NCI-H1436 (cell line): ENCODE measurements around the gene SCAF4.

ENCODE experiments used
- DNase-seq: peaks from one replicate; lab custom pipeline; 2025; lab: John Stamatoyannopoulos, UW

SCAF4 gene

DNA sequence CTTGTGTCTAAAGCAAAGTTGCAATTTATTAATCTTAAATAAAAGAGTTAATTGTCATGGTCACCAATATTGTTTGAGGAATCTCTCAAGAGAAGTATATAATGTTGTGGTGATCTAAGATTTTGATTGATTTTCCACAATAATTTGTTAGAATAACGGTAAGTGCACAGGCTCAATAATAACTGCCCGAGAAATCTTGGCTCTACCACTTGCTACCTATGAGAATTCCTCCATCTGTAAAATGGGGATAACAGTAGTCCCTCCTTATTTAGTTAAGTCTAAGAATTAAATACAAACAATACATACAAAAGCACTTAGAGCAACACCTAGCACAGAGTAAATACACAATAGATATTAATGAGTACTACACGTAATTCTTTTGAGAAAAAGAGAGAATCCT, 18.8 kb downstream of the SCAF4 start:
- no peak for DNase-seq

DNA sequence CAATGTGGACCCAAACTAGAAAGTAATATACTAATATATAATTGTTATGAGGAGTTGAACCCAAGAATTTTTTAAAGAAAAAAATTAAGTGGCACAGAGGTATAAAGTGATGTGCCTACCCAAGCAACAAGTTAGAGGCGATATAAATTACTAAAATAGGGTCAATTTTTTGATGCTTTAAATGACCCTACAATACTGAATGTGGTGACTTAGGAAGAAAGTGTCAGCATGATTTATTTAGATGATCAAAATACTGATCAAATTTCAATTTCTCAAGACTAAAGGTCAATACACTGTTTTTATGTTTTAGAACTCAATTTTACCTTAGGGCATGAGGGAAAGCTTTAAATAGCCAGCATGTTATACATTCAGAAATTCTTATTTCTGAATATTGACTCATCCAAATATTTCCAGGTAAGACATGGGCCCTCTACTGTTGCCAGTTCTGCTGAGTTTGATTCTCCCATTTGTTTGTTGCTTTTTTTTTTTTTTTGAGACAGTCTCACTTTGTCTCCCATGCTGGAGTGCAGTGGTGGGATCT, 20.1 kb downstream of the SCAF4 start:
- DNase-seq, result no peak

DNA sequence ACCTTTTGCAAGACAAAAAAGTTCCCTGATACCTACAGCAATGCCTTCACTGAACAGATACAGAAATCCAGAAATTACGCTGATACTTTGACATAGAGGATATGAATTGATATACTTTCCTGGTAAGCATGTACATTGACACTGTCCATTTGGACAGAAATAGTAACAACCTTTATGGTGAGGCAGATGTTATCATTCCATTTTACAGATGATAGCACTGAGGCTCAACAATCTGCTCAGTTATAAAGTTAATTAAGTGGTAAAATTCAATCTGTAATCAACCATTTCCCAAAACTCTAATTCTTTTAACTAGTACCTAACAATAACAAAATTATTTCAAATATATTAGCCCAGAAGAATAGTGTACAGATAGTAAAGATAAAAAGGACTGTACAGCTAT, 20.6 kb downstream of the SCAF4 start:
- no peak for DNase-seq

DNA sequence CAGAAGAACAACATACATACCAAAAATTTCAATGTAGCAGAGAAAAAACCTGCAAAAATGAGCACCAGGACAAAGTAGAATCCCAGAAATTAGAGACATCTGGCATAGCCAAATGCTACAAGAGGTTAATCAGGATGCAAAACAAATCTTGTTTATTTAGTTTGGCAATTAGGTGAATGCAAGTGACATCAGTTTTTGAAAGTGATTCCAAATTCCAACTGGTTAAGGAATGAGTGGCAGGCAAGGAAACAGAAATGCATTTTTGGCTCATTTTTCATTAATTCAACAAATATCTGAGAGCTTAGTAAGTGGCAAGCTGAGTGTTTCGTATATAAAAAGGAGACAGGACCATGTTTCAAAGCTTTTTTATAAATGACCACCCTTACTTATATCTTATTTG, 21.3 kb downstream of the SCAF4 start:
- DNase-seq, result no peak

DNA sequence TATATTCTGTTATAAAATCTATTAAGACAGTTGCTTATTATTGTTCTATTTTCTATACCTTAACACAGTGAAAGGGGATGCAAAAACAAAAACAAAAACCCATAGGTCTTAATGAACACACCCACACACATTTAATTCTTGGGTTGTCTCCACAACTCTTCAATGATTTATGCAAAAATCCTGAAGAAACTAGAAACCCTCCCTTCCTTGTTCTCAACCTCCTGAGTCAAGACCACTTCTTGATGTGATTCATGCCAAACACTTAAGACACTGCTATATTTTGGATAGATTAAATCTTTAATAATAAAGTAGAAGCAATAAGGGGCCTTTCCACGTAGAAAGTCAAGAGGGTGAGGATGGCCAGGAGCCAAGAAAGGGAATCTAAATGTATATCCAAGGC, 23.4 kb downstream of the SCAF4 start:
- no peak for DNase-seq

DNA sequence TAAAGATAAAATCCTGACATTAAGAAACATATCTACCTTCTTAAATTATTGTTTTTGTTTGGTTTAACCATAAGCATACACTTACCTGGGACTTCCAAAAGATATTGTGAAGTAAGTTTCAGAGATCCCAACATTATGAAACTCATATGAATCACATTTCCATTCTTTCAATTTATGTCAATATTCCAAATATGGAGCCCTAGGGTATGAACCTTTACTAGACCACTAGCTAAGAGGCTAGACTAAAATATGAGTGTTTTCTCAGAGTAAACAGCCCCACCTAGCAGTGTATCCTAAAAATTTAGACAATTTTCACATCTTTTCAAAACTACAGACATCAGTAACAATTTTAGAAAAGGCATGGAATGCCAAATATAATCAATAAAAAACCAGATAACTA, 24.4 kb downstream of the SCAF4 start:
- no peak for DNase-seq

DNA sequence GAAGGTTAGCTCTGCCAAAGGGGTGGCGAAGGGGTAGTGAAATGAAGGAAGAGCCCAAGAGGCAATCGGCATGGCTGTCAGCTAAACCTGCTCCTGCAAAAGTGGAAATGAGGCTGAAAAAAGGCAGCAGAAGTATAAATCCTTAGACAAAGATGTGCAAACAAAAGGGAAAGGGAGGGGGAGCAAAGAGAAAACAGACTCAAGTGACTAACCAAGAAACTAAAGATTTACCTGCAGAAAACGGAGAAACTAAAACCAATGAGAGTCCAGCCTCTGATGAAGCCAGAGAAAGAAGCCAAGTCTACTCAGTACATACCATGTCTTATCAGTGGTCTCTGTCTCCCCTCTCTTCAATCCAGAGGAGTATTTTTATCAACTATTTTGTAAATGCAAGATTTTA, 25.4 kb downstream of the SCAF4 start:
- no peak for DNase-seq

DNA sequence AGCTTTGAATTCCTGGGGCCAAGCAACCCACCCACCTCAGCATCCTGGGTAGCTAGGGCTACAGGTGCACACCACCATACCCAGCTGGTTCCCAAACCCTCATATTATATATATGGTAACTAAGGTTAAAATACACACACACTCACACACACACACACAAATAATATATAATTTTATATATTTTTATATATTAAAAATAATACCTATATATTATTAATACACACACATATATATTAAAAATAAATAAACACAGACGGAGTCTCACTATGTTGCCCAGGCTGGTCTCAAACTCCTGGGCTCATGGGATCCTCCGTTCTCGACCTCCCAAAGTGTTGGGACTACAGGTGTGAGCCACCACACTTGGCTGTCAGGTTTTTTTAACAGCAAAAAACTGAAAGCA, 31.9 kb downstream of the SCAF4 start:
- DNase-seq, result no peak

DNA sequence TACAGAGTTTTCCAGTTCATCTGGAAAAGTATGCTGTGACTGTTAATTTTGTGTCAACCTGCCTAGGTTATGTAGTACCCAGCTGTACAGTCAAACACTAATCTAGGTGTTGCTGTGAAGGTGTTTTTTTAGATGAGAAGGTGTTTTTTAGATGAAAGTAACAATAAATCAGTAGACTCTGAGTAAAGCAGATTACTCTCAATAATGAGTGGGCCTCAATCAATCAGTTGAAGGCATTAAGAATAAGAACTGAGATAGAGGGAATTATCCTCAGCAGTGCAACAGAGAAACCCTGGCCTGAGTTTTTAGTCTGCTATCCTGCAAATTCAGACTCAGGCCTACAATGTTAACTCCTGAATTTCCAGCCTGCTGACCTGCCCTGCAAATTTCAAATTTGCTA, 33.5 kb downstream of the SCAF4 start:
- no peak for DNase-seq

DNA sequence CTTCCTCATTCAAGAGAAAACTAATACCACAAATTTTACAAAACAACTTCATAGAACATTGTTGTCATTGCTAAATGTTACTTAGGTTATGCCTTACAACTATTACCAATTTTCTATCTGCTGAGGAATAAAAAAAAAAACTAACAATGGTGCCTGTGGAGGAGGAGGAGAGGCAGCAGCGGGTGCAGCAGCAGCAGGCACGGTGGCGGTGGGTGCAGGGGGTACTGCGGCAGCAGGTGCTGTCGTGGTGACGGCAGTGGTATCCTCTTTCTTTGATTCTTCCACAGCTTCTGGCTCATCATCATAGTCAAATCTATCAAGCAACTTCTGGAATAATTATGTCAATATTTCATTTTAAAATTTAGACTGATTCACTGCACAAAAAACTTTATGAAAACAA, 35.5 kb downstream of the SCAF4 start:
- no peak for DNase-seq

DNA sequence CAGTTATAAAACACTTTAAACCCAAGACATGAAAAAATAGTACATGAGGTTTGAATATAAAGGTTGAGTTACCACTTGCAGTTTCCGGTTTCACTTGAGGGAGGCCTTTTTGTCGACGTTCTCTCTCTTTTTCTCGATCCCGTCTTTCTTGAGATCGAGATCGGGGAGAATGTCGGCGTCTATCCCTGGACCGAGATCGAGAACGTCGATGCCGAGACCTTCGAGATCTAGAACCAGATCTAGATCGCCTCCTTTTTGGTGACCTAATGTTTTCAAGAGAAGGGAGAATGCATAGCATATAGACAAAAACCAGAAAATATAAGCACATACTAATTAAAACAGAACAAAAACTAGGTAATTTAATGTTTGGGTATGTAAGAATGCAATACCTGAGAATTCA, 38.7 kb downstream of the SCAF4 start:
- DNase-seq, result no peak

DNA sequence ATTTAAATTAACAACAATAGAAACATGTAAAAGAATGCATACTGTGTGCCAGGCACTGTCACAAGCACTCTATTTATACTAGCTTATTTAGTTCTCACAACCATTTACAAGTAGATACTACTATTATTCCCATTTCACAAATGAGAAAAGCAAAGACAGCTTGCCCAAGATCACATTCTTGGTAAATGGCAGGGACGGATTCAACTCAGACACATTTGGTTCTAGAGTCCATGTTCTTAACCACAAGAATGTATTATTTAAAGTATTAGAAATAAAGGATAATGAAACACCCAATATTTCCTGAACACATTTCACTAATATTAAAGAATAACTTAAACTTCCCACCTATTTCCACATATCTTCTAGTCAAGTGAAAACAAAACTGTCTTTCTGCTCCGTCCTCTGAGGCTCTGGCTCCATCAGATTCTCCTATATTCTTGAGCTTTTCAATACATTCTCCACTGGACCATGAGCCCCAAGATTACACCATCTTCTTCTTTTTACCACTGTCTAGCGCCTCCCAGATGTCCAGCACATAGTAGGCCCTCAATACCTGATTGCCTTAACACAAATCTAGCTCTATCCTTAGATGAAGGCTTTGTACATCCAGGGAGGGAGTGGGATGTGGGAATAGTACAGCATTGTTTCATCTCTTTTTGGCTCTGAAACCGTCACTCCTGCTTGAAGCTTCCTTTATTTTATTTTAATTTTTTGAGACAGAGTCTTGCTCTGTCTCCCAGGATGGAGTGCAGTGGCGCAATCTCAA, 43.1 kb downstream of the SCAF4 start:
- no peak for DNase-seq

DNA sequence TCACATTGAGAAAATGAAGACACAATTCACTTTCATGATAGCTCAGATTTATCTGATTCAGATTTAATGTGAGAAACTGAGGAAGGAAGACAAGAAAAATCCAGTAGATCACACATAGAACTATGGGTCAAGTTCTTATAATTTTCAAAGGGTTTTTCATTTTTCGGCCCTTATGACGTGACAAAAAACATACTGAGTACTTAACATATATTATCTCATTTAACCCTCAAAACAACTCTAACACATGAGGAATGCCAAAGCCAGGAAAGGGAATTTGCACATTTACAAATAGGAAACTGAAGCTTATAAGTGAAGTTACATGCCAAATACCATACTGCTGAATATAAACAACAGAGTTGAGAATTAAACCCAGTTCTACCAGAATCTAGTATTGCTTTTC, 44.8 kb downstream of the SCAF4 start:
- DNase-seq, result no peak

DNA sequence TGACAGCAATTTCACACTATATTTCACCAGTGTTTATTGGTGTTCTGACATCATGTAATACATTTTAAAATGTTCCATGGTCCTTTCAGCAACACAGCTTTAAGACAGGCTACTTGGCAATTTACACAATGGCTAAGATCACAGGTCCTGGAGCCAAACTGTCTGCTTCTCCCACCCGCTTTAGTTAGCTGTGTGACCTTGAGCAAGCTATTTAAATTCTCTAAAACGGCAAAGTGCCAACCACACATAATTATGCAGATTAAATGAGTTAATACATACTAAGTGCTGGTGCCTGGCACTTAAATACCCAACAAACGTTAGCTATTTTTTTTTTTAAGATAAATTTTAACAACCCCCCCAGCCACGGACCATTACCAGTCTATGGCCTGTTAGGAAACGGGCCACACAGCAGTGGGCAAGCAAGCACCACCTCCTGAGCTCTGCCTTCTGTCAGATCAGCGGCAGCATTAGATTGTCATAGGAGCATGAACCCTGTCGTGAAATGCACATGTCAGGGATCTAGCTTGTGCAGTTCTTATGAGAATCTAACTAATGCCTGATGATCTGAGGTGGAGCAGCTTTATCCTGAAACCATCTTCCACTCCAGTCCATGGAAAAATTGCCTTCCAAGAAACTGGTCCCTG, 45.5 kb downstream of the SCAF4 start:
- no peak for DNase-seq

DNA sequence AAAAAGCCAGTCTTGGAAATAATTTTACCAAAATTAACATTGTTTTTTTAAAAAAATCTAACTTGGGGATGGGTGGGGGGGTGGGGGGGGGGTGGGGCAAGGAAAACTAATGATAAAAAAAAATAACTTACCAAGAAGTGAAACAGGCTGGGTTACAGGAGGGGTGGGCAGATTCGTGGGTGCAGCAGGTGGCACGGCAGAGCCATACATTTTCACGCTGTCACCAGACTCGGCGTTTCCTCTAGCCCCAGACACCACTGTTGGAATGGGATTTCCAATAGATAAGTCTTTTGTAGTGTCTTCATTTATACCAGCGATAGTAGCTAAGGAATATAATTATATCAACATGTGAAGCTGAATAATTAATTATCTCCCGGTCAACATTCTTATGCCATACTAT, 47.0 kb downstream of the SCAF4 start:
- DNase-seq, result no peak

DNA sequence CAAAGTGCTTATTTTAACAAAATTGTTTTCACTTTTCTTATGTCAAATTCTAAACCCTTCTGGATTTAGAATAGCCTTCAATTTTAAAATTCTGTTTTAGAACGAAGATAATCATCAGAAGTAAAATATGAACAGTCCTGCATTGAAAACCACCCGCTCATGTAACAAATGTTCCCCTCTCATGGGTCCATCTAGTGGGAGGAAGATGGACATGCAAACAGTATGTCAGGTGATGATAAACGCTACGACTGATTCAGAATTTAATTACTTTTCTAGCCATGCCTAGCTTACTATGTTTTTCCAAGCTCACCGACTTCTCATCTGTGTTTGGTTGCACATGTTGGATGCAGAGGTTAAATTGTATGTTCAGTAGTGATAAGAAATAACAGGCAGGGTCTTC, 48.9 kb downstream of the SCAF4 start:
- DNase-seq, result no peak

DNA sequence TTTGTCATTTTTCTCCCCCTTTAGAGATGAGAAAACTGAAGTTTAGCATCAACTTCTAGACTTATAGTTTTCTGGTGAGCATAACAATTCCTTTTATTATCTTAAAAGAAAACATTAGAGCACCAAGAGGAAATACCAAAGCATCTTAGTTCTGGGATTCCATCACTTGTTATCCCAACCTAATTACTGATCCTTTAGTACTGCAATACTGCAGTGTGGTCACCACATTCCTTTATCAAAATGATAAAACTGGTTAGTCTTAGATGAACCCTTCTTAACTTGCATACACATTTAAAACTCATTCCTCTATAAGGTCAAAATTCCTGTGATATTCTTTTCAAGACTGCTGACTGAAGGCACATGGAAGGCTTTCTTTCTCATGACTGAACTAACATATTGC, 49.3 kb downstream of the SCAF4 start:
- no peak for DNase-seq

DNA sequence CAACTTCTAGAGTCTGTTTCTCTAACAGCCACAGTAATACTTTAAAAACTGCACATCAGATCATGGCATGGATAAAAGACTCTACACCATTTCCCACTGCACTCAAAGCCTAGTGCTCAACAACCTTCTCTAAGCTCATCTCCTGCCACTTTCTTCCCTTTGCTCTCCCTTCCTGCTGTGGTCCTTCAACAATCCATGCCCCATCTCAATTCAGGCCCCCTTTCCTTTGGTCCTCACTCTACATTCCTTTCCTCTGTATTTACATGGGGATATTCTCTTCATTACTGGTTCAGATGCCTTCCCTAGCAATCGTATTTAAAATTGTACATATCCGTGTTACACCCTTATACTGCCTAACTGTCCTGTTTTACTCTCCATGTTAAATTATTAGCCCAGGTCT, 53.4 kb downstream of the SCAF4 start:
- no peak for DNase-seq

DNA sequence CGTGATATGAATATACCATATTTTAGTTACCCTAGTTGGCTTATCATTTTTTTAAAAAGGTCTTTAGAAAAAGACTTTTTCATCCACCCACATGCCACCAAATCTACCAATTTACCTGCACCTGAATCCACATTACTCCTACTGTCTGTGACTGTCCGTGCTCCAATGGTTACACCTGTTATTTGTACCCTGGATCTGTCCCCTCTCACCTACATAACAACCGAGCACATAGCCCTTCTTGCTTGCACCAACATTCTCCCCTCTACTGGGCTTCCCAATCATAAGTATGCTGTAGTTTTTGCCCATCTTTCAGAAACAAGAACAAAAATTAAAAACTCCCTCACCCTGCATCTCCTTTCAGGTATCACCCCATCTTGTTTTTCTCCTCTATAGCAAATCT, 54.9 kb downstream of the SCAF4 start:
- DNase-seq, result no peak

DNA sequence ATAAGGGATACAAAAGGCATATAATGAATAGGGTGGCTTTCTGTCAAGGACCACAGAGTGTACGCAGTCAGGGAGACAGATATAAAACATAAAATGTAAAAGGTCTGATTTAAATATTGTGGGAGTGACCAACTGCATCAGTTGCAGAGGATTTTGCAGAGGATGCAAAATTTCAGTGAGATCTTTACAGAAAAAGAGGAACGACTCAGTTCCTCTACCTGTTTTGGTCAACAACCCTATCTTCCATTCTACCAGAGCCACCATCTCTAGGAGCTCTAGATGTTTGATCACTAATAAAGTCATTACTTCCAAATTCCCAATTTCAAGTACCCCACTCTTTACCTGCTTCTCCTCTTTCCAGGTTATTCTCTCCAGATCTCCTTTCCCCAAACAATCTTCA, 56.0 kb downstream of the SCAF4 start:
- DNase-seq, result no peak

DNA sequence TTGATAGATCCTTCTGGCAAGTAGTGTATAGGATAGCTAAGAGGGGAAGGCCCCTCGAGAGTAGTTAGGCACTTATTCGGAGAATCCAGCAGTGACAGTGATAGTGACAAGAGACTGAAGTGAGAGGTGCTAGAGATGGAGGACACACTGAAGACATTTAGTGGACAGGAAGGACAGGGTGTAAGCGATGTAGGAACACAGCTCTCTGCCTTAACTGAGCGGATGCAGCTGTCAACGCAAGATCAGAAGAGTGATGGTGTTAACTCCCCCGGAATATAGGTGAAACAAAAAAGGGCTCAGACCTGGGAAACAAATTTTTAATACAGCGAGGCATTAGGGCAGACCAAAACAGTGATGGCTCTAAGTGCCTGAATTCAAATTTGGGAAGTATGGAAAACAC, 56.6 kb downstream of the SCAF4 start:
- no peak for DNase-seq

DNA sequence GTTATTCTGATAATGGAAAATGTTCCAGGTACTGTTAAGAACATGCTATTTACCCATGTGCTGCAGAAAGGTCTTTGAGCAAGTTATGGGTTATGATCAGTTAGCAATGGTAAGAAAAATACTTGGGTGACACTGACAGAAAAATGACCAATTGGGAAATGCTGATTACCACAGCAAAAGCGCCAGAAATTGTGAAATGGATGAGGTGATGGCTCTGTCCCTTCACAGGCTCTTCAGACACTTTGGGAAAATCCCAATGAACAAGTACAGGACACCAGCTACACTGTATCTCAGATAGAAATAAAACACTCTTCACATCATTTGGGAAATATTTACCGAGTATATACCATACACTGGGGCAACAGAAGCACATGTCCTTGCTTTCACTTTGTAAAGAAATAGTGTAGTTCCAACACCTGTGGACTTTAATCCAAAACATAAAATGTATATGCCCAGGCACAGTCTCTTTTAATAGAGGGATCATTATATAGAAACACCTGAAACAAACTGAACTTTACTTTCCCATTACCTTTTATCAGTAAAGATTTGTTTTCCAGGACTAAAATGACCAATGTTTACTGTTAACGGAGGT, 58.5 kb downstream of the SCAF4 start:
- DNase-seq, result no peak

DNA sequence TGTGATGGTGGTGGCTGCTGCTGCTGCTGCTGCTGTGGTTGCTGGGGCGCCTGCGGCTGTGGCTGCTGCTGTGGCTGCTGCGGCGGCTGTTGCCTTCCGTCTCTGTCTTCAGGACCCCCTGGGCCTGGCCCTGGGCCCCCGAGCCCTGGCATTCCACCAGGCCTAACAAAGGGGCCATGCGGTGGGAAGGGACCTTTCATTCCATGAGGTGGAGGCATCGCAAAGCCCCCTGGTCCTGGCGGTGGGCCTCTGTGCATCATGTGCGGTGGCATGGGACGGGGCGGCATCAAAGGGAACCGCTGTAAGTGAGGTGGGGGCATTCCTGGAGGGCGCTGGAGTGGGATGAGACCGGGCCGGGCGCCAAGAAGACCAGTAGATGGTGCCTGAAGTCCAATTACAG, 60.0 kb downstream of the SCAF4 start:
- no peak for DNase-seq
